Parathyroid adenoma (tissue), 2 donors: Measurements from ENCODE around the gene CYP4B1.
A peak's percentile ranks its signal among the peaks of the same experiment; 100 is the strongest.

Experiments
- H2AFZ ChIP-seq: fragments of 300-600 bp; sonication (generic); one replicate; pipeline ENCODE4 v1.7.0; 2017; ENCODE audit warnings: antibody characterized with exemption, mild to moderate bottlenecking
- H3K27ac ChIP-seq: fragments of 300-600 bp; sonication (generic); one replicate; pipeline ENCODE4 v1.7.0; 2017
- H3K27me3 ChIP-seq: fragments of 300-600 bp; sonication (generic); one replicate; pipeline ENCODE4 v1.7.0; 2017; ENCODE audit warnings: low read length; ENCODE audit not compliant: control insufficient read depth, insufficient read depth
- H3K36me3 ChIP-seq: fragments of 300-600 bp; sonication (generic); one replicate; pipeline ENCODE4 v1.7.0; 2017; ENCODE audit warnings: low read length; ENCODE audit not compliant: control insufficient read depth, insufficient read depth
- H3K4me1 ChIP-seq: fragments of 300-600 bp; sonication (generic); one replicate; pipeline ENCODE4 v1.7.0; 2017; ENCODE audit warnings: control low read depth
- H3K4me2 ChIP-seq: fragments of 300-600 bp; sonication (generic); one replicate; pipeline ENCODE4 v1.7.0; 2017; ENCODE audit warnings: low read length
- H3K4me3 ChIP-seq: fragments of 300-600 bp; sonication (generic); one replicate; pipeline ENCODE4 v1.7.0; 2017; ENCODE audit warnings: low read depth, low read length
- H3K79me2 ChIP-seq: fragments of 300-600 bp; sonication (generic); one replicate; pipeline ENCODE4 v1.7.0; 2017; ENCODE audit warnings: control low read depth
- H3K9ac ChIP-seq: fragments of 300-600 bp; sonication (generic); one replicate; pipeline ENCODE4 v1.7.0; 2017; ENCODE audit warnings: mild to moderate bottlenecking
- H3K9me3 ChIP-seq: fragments of 300-600 bp; sonication (generic); one replicate; pipeline ENCODE4 v1.7.0; 2017; ENCODE audit warnings: low read length; ENCODE audit not compliant: control insufficient read depth
- CTCF ChIP-seq: fragments of 300-600 bp; sonication (generic); IDR thresholded peaks from one replicate; pipeline ENCODE4 v1.7.0; 2017; ENCODE audit warnings: antibody characterized with exemption, mild to moderate bottlenecking
- donor health status: primary hyperparathyroidism.

CYP4B1 gene

GRCh38 chr1:46755121-46755520 lies 43.7 kb upstream of the CYP4B1 start:
- Histone ChIP-seq H3K9me3 (no peaks in the 10 kb centered on the region), H3K36me3 (no peaks in the 10 kb centered on the region), H3K4me3 (no peak overlapping the region), H3K79me2 (no peaks in the 10 kb centered on the region), H2AFZ (no peak overlapping the region), H3K27ac (no peak overlapping the region), H3K4me1 (peaks cover 2% of the 10 kb centered on the region), H3K9ac (no peak overlapping the region), H3K4me2 (no peak overlapping the region), H3K27me3 (no peaks in the 10 kb centered on the region)
- TF ChIP-seq CTCF: no peak

GRCh38 chr1:46757247-46757955 lies 41.4 kb upstream of the CYP4B1 start:
- Histone ChIP-seq H3K4me1 (peaks cover 2% of the 10 kb centered on the region), H3K9me3 (no peaks in the 10 kb centered on the region), H3K36me3 (no peaks in the 10 kb centered on the region), H3K27me3 (no peaks in the 10 kb centered on the region), H2AFZ (peak overlapping the region; percentile 58), H3K4me3 (no peak overlapping the region), H3K9ac (no peak overlapping the region), H3K4me2 (peak overlapping the region; percentile 27), H3K27ac (peak overlapping the region; percentile 64), H3K79me2 (no peaks in the 10 kb centered on the region)
- TF ChIP-seq CTCF: no peak

- Histone ChIP-seq H3K4me3 (no peak overlapping the region), H2AFZ (peak overlapping the region; percentile 58), H3K27ac (peak overlapping the region; percentile 64), H3K79me2 (no peaks in the 10 kb centered on the region), H3K9ac (no peak overlapping the region), H3K9me3 (no peaks in the 10 kb centered on the region), H3K4me1 (peaks cover 2% of the 10 kb centered on the region), H3K27me3 (no peaks in the 10 kb centered on the region), H3K36me3 (no peaks in the 10 kb centered on the region), H3K4me2 (peak overlapping the region; percentile 27)
- TF ChIP-seq CTCF: no peak
Observed at GRCh38 chr1:46757956-46758528, 40.8 kb upstream of the CYP4B1 start.

GRCh38 chr1:46760558-46761166 lies 38.2 kb upstream of the CYP4B1 start:
- Histone ChIP-seq H3K4me1 (peaks cover 2% of the 10 kb centered on the region), H3K27ac (no peak overlapping the region), H2AFZ (no peak overlapping the region), H3K9ac (no peak overlapping the region), H3K4me2 (no peak overlapping the region), H3K79me2 (no peaks in the 10 kb centered on the region), H3K9me3 (no peaks in the 10 kb centered on the region), H3K36me3 (no peaks in the 10 kb centered on the region), H3K27me3 (no peaks in the 10 kb centered on the region), H3K4me3 (no peak overlapping the region)
- TF ChIP-seq CTCF: no peak
